Esophagus mucosa (tissue), 1 donor: ENCODE results near the gene CCDC51. TPM values are rescaled to one million over a fixed set of nuclear protein-coding genes. Genes with fewer than 3 reads are reported as not detected.
A peak's percentile ranks its signal among the peaks of the same experiment; 100 is the strongest.
"Not testable (repeated sequence)": the region's sequence is repeated elsewhere in the genome, so short reads cannot be mapped to it uniquely, and the experiment has no call there.

Source experiments
- ATAC-seq: fragments of 200-7000 bp; cut with Tn5 transposase; one replicate; pipeline ENCODE4 v1.9.1; 2020
- total RNA-seq: library from RNA; stranded (reverse); gene quantifications from one replicate; pipeline ENCODE4 v1.2.4, GENCODE V29; 2023
- donor health status: DM: yes; HTN: yes; CAD: no.

The CCDC51 gene
- total RNA-seq, 1 donor from 2014 or later: 15.3 TPM

DNA sequence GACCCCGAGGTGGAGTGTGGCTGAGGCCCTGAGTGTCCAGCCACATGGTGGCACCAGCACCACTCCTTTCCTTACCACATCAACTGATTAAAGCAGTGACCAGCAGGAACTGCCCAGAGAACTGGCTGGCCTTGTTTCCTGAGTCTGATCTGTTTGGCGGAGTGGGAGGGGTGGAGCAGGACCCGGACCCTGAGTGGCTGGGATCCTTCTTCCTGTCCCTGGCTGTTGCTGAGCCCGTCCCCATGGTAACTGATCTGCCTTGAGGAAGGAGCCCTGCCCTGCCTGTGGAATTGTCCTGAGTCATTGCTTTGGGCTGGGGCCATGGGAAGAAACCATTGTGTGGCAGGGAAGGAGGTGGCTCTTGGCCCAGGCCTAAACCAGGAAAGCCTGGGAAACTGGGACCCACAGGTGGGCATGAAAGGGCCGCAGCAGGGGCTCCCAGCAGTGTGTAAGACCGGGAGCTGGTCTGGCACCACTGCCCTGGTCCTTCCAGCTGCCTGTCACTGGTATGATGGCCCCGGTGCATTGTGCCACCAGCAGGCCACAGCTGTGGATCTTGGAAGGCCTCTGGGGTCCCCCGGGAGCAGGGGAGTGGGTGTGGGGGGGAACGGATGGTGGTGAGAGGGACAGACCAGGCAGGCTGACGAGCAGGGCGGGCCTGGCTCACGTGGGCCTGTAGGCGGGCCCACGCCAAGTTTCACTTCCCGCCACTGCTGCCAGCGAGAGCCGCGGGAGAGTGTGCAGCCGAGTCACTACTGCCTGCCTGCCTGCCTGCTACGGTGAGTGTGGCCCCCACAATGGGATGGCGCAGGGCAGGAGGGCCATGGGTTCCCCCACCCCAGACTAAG lies 25.8 kb upstream of the CCDC51 start:
- peak; percentile 93 for ATAC-seq

DNA sequence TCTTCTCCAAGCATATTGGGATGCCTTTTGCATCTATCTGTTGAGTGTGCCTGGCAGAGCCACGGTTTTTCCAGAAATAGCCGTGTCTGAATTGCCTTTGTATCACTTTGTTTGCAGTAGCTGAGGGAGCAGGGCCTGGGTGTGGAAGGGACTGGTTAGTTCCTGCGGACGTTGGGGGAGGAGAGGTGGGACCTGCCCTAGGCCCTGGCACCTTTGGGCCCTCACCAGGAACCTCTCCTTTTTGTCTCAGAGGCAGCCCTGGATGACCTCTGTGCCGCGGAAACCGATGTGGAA lies 25.3 kb upstream of the CCDC51 start:
- no peak for ATAC-seq

DNA sequence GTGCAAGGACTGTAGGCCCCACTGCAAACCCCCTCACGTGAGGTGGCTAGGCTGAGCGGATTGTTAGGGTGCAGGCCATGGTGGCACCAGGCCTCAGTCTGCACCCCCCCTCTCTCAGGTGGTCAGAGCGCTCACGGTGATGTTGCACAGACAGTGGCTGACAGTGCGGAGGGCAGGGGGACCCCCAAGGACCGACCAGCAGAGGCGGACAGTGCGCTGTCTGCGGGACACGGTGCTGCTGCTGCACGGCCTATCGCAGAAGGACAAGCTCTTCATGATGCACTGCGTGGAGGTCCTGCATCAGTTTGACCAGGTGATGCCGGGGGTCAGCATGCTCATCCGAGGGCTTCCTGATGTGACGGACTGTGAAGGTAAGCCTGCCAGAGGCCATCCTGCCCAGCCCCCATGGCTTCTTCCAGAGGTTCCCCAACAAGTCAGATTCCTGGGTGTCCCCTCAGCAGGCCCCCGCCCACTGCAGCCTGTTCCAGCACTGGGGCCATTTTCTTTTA lies 24.8 kb upstream of the CCDC51 start:
- ATAC-seq: no peak

DNA sequence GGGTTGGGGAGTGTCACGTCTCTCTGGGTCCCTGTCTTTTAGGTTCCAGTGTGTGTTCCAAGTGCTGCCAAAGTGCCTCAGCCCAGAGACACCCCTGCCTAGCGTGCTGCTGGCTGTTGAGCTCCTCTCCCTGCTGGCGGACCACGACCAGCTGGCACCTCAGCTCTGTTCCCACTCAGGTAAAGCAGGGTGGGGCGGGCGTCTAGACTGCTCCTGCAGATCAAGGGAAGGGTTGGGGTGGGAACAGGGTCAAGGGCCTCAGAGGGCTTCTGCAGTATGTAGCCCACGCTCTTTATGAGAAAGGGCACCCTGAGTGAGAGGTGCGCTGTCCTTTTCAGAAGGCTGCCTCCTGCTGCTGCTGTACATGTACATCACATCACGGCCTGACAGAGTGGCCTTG lies 23.8 kb upstream of the CCDC51 start:
- ATAC-seq: no peak

DNA sequence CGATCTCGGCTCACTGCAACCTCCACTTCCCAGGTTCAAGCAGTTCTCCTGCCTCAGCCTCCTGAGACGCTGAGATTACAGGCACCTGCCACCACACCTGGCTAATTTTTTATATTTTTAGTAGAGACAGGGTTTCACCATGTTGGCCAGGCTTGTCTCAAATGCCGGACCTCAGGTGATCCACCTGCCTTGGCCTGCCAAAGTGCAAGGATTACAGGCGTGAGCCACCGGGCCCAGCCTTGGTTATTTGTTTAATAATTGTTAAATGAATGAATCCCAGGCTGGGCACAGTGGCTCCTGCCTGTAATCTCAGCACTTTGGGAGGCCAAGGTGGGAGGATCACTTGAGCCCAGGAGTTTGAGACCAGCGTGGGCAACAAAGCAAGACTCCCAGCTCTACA lies 21.8 kb upstream of the CCDC51 start:
- not testable (repeated sequence) for ATAC-seq

DNA sequence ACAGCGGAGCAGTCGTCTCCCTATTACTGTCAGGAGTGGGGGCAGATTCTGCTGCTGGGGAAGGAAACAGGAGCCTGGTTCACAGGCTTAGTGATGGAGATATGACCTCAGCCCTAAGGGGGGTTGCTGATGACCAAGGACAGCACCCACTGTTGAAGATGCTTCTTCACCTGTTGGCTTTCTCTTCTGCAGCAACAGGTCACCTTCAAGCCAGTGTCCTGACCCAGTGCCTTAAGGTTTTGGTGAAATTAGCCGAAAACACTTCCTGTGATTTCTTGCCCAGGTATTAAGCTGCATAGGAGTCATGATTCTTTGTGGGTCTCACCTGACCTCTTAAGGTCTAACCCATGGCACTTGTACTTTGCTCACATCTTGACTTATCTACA lies 20.6 kb upstream of the CCDC51 start:
- no peak for ATAC-seq

DNA sequence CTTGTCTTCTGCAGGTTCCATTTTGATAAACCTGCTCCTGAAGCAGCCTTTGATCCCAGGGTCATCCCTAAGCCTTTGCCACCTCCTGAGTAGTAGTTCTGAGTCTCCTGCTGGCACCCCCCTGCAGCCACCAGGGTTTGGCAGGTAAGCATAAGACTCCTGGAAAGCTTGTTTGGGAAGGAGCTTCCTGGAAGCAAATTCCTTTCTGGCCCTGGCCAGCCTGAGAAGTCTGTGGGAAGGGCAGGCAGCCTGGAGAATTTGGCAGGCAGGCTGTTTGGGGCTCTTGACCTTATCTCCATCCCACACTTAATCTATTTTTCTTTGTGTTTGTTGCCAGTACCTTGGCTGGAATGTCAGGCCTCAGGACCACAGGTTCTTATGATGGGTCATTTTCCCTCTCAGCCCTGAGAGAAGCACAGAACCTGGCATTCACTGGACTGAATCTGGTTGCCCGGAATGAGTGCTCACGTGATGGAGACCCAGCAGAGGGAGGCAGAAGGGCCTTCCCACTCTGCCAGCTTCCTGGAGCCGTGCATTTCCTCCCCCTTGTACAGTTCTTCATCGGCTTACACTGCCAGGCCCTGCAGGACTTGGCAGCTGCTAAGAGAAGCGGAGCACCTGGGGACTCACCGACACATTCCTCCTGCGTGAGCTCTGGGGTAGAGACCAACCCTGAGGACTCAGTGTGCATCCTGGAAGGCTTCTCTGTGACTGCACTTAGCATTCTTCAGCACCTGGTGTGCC lies 20.0 kb upstream of the CCDC51 start:
- no peak for ATAC-seq

DNA sequence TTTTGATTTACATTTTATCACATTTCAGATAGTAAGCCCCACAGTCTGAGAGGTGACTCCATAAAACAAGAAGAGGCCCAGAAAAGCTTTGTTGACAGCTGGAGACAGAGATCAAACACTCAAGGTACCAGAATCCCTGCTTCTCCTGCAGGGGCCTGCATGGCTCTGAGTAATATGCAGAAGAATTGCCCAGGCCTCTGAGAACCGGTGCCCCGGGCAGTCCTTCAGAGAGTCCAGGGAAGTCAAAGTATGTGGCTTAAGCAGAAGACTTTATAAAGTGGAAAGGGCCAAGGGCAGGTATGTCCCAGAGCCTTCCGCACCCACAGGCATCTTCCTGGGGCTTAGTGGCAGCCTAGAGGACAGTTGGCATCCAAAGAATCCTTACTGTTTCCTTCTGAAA lies 19.4 kb upstream of the CCDC51 start:
- ATAC-seq: peak; percentile 18

DNA sequence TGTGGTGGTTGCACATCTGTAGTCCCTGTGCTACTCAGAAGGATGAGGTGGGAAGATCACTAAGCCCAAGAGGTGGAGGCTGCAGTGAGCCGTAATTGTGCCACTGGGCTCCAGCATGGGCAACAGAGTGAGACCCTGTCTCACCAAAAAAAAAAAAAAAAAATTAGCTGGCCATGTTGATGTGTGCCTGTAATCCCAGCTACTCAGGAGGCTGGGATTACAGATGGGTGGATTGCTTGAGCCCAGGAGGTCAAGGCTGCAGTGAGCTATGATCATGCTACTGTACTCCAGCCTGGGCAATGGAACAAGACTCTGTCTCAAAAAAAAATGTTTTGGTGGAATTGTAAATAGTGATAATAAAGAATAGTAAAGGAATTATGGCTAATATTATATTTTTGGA lies 16.5 kb upstream of the CCDC51 start:
- no peak for ATAC-seq

DNA sequence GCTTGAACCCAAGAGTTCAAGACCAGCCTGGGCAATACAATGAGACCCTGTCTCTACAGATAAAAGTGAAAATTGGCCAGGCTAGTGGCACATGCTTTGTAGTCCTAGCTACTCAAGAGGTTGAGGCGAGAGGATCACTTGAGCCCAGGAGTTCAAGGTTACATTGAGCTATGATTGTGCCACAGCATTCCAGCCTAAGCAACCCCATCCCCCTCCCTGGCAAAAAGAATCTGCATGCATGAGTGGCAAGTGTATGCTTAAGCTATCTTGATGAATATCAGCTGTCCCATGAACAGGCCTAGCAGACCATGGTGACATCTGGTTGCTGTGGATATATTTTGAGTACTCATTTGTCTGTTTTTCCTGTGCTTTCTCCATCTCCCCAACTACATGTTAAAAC lies 11.4 kb upstream of the CCDC51 start:
- no peak for ATAC-seq

DNA sequence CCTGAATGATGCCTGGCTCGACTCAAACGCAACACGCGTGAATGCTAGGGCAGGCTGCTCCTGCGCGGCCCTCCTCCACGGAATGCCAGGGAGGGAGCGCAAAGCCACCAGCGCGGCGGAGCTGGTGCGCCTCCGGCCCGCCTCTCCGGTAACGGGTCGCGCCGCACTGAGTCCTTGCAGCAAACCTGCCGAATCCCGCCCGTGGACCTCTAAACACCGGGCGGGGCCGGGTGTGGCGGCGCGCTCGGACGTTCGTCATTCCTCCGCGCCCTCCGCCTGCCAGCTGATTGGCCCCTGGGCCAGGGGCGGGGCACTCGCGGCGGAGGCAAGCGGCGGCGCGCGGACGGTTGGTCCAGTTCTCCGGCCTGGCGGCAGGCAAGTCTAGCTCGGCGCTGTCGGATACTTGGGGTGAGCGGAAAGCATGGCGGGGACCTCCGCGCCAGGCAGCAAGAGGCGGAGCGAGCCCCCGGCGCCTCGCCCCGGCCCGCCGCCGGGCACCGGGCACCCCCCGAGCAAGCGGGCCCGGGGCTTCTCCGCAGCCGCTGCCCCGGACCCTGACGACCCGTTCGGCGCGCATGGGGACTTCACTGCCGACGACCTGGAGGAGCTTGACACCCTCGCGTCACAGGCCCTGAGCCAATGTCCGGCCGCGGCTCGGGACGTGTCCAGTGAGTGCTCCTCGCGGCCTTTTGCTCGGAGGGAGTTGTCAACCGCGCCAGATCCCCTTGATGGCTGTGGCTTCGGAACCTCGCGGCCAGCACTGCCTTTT lies 6.7 kb upstream of the CCDC51 start, which contains the start of gene ATRIP:
Gene ATRIP (plus strand): TSS at position 313 of the 769 bp plus-strand sequence. CDS start 109 bp downstream, at position 422.
- ATAC-seq: peak; percentile 96

DNA sequence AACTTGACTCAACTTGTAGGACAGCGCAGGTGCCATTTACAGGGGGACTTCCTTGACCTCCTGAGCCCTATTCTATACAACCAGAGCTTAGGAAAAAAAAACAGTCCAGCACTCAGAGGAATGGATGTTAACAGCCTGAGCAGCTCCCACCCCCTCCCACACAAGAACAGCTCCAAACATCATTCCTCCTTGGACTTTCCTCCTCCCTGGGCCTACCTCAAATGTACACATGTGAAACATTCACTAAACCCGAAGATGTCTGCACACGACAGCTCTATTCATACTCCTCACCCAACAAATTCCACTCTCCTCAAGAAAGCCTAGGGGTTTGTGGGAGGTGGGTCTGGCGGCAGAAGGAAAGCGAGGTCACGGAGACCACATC lies 6.1 kb upstream of the CCDC51 start:
- peak; percentile 2 for ATAC-seq

DNA sequence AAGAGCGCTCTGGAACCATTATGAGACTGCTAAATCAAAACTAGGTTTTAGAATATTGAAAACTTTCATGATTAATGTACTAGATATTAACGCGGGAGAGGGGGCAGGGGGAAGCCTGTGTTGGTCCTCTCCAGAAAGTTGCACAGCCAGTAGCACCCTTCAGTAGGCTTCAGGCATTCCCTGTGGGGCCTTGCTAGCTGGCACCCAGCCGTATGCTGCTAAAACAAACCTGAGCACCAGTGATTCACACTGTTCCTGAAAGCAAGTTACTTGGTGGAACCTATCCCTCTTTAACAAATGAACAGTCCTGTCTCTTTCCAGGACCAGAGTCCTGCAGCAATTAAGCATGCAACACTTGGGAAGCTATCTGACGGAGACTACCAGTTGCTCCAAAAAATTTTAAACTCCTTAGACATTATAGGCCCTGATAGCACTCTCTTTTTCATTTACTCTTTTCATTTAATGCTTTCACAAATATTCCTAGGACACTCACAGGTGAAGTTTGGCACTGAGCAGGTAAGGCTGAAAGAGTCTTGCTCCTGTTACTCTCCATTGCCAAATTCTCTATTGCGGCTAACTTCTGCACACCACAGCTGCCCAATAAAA lies 5.5 kb upstream of the CCDC51 start:
- ATAC-seq: no peak

DNA sequence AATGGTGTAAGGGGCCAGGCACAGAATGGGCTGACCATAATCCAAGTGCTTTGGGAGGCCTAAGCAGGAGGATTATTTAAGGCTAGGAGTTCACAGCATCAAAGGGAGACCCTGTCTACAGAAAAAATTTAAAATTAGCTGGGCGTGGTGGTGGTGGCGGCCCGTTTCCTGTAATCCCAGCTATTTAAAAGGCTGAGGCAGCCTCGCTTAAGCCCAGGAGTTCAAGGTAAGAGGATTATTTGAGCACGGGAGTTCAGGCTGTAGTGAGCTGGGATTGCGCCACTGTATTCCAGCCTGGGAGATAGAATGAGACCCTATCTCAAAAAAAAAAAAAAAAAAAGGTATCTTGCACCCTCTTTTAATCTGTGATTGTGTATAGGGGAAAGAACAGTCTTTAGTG lies 2.0 kb upstream of the CCDC51 start:
- no peak for ATAC-seq

DNA sequence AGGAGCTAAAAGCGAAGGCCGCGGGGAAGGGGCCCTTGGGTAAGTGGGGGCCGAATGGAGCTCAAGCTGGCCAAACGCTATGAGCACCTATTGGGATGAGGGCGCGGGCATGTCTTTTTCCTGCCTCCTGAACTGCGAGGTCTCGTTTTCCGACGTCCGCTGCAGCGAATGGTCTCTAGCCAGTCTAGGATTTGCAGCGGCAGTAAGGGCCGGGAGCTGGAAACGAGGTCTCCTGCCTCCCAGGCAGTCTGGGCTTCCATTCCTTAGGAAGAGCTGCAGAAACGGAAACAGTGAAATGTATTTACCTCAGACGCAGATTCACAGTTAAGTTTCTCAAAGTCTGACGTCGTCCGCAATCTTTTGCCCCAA lies 655 bp upstream of the CCDC51 start:
- peak; percentile 5 for ATAC-seq

DNA sequence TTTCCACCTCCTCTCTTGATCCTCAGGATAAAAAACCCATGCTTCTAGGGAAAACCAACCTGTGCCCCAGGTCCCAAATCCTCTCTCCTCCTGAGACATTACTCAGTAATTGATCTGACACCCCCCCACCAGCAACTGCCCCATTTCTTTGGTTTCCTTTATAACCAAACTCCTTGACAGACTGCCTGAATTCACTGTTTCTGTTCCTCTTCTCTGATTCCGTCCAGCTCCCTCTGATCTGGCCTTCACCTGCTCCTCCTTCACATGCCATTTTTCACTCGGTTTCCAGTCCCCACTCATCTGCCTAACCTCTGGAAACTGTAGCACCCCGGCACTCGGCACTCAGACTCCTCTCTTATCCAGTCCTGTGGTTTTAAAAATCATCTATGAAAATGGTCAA lies 2.1 kb downstream of the CCDC51 start:
- ATAC-seq: no peak

DNA sequence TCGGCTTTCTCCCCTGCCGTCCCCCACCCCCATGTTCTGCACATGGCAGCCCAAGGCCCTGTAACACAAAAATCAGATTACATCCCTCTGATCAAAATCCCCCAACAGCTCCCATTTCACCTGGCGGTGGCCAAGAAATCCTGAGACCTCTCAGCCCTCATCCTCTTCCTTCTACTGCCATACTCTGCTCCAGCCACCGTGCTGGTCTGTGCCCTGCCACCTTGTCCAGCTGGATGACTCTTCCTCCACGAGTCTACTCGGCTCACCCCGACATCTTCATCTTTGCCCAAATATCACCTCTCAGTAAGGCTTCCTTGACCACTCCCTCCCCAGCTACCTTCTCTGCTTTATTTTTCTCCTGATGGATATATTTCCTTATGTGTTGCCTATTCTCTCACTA lies 3.1 kb downstream of the CCDC51 start:
- no peak for ATAC-seq

DNA sequence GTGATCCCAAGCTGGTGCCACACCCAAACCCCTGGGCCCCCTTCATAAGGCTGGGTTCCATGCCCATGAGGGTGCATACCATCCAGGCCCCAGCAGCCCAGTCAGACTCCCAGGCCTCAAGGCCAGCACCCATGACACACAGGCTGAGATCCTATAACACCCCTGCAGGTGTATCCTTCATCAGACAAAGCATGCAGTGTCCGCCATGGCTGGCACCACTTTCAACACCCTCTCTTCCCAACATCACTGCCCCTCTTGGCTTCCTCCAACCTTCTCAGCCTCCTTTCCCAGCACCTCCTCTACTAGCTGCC lies 3.5 kb downstream of the CCDC51 start:
- ATAC-seq: no peak

DNA sequence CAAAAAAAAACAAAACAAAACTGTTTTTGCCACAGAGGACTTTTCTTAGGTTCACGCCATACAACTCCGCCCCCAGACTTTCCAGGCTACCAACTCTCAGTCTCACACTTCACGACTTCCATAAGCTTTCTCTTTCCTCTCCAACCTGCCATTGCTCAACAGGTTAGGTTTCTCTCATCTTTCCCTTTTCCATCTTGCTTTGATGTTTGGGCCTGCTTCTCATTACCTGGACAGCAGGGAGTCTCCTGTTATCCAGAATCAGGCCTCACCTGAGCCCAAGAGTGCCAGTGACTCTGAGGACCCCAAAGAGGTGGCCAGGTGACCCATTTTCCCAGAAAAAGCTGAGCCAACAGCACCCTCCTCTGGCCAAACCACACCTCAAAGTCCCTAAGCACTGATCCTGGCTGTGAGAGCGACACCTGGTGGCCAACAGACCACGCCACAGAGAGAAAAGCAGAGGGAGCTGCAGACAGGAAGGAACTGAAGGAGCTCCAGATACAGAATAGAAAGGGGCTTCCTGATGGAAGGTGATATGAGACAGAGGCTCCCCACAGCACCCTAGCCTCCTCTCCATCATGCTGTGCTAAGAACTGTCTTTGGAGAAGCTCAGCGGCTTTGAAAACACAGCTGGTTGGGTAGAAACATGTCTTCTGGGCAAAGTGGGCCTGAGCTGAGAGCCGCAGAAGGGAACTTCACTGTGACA lies 4.0 kb downstream of the CCDC51 start:
- peak; percentile 24 for ATAC-seq

DNA sequence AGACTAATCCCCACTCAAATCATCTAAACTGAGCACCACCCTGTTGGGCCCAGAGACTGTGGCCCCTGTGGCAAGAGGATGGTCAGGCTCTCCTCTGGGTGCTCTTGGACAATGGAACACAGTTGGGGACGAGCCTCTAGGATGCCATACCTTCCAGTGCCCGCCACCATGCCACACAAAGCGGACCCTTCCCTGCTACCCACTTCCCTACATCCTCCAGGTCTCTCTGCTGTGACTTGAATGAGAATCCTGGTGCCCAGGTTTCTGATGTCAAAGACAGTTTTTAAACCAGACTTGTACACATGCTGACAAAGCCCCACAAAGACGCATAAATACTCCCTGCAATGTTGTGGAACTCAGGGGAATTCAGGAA lies 4.7 kb downstream of the CCDC51 start:
- no peak for ATAC-seq

DNA sequence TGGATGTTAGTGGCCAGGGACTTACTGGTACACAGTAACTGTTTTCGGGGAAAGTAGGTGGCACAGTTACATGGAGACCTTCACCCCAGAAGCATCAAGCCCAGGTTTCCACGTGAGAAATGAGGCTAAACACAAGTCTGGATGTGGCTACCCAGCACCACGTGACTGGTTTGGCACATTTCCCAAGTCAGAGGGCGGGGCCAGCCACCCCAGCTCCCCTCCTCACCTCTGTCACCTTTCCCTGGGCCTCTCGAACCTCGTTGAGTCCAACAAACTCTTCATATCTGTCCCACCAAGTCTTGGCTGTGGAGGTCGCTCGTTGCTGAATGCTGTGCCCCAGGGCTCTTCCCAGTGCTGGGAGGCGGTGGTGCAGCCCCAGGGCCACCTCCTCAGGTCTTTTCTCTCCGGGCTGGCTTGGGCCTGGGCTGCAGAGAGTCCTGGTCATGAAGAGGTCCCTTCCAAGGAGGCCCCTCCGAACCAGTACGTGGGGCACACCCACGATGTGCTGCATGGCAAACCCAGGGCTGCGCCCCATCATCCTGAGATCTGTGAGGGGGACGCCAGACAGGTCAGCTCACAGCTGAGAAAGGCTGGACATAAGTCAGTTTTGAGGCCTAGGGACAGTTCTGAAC lies 5.2 kb downstream of the CCDC51 start:
- ATAC-seq: no peak
